Stomach smooth muscle (tissue), 2 donors: ENCODE results near the gene SPARCL1.

Experiments
- H3K27ac ChIP-seq: one replicate; pipeline ENCODE4 v1.7.0; 2013; ENCODE audit warnings: mild to moderate bottlenecking, low read length, inconsistent platforms
- H3K27me3 ChIP-seq, 2 donors: one replicate each; pipeline ENCODE4 v1.7.0; 2013; ENCODE audit warnings: low read length in 2 of 2; ENCODE audit not compliant: insufficient read depth in 2 of 2, control insufficient read depth in 1 of 2
- H3K36me3 ChIP-seq, 2 donors: one replicate each; pipeline ENCODE4 v1.7.0; 2013; ENCODE audit warnings: low read length in 2 of 2; ENCODE audit not compliant: control insufficient read depth in 2 of 2, insufficient read depth in 2 of 2
- H3K4me1 ChIP-seq: one replicate; pipeline ENCODE4 v1.7.0; 2013; ENCODE audit warnings: low read length; ENCODE audit not compliant: control insufficient read depth, insufficient read depth
- H3K4me3 ChIP-seq, 2 donors: one replicate each; pipeline ENCODE4 v1.7.0; 2013; ENCODE audit warnings: low read length in 2 of 2
- H3K9ac ChIP-seq, 2 donors: one replicate each; pipeline ENCODE4 v1.7.0; 2013; ENCODE audit warnings: low read length in 2 of 2, mild to moderate bottlenecking in 1 of 2
- H3K9me3 ChIP-seq, 2 donors: one replicate each; pipeline ENCODE4 v1.7.0; 2013; ENCODE audit warnings: low read length in 2 of 2; ENCODE audit not compliant: control insufficient read depth in 2 of 2
- donor health status: healthy.
- donor health status: Pancreatic carcinoma.

The SPARCL1 gene

DNA sequence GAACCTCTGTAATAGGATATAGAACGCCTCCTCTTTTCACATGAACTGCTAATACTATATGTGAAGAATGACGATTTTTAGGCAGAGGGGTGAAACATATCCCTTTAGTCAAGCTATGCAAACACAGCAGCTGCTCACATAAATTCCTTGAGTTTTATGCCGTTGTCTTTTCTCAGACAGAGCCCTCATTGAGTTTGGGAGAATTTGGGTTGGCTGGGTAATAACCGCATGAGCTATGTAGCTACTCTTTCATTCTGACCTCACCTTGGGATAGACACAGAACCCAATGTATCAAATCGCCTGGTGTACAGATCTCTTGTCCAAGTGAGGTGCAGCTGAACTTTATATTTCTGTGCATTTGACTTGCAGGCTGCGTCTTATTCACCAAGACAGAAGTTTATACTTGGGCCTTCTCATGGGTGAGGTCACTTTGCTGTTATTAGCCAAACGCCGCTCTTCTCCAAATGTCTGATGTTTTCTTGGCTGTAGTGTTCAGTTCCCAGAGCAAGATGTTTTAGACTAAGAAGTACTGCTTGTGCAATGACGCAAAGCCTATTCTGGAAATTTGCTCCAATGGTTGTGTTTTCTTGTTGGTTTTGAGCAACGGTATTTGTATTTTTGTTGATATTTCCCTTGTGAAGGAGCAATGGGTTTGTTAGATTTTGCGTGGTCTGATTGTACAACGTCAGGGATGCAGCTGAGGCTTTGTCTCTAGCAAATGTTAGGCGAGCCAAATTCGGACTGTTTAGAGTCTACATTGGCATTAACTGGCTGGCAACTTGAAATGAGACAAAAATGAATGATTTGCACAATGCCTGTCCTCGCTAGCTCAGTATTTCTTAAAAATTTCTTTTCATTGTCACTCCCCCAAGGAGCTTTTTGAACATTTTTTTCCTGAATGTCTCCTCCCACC is 11.2 kb upstream of the SPARCL1 start:
- Histone ChIP-seq H3K27me3 (no peaks in the 10 kb centered on the region), H3K36me3 (no peaks in the 10 kb centered on the region), H3K4me1 (peaks cover 23% of the 10 kb centered on the region), H3K27ac (peak overlapping the region; percentile 94), H3K4me3 (peak overlapping the region; percentile 33 to 59), H3K9ac (peak overlapping the region; percentile 69 to 71), H3K9me3 (no peaks in the 10 kb centered on the region)

DNA sequence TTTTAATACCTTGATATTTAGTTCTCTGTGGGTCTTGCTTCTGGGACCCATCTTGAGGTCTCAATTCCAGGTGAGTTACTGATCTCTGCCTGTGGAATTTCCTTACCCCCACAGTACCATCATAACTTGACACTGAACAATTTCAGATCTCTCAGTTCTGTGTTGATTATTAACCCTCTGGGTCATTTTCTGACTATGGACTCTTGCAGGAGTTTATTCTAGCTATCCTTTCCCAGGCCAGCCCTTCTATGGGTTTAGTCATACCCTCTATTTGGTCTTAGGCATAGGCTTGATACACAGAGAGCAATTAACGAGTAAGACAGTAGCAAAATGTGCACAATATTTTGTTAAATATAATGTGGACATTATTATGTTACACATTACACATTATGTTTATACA is 3.7 kb upstream of the SPARCL1 start:
- Histone ChIP-seq H3K9me3 (no peaks in the 10 kb centered on the region), H3K4me1 (peaks cover 18% of the 10 kb centered on the region), H3K27me3 (no peaks in the 10 kb centered on the region), H3K36me3 (no peaks in the 10 kb centered on the region), H3K27ac (peak overlapping the region; percentile 98), H3K9ac (no peak overlapping the region), H3K4me3 (no peak overlapping the region)

DNA sequence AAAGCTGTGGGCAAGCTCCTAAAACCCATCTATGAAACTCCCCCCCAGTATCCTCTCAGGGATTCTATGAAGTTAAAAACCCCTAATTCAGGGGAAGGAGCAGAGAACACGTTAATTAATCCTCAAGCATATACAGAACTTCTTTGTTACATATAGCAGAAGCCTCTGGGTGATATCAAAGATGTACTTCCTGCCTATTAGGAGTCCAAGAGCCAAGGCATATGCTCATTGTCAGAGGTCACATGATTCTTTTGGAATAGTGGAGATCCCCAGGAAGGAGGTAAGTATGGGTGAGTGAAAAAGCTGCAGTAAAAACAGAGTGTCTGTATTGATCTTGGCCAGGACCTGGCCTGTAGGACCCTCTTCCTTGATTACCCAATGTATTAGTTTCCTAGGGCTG is 2.9 kb upstream of the SPARCL1 start:
- Histone ChIP-seq H3K4me3 (no peak overlapping the region), H3K27me3 (no peaks in the 10 kb centered on the region), H3K9me3 (no peaks in the 10 kb centered on the region), H3K36me3 (no peaks in the 10 kb centered on the region), H3K27ac (peak overlapping the region; percentile 98), H3K4me1 (peaks cover 18% of the 10 kb centered on the region), H3K9ac (peak overlapping the region; percentile 43 to 59)

DNA sequence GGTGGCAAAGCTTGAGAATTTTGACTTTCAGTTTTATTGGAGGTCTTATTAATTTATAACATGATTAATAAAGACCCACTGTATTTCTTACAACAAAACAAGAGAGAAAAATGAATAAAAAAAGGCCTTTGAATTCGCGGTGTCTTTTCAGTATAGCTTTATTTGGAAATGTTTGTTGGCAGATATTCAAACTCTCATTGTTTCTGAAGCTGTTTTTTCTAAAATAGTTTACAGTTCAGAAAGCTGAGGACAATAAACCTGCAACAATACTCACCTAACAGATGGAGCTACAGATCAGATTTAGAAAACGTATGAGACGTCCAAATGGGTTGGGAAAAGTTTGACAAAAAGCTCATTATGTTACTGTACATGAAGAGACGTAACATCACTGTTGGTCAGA is 2.4 kb upstream of the SPARCL1 start:
- peak overlapping the region; percentile 59 to 63 for H3K9ac ChIP-seq
- H3K9me3 ChIP-seq, result no peaks in the 10 kb centered on the region
- peaks cover 14% of the 10 kb centered on the region for H3K4me1 ChIP-seq
- H3K4me3 ChIP-seq, result no peak overlapping the region
- no peaks in the 10 kb centered on the region for H3K36me3 ChIP-seq
- H3K27ac ChIP-seq, result peak overlapping the region; percentile 98
- no peaks in the 10 kb centered on the region for H3K27me3 ChIP-seq

DNA sequence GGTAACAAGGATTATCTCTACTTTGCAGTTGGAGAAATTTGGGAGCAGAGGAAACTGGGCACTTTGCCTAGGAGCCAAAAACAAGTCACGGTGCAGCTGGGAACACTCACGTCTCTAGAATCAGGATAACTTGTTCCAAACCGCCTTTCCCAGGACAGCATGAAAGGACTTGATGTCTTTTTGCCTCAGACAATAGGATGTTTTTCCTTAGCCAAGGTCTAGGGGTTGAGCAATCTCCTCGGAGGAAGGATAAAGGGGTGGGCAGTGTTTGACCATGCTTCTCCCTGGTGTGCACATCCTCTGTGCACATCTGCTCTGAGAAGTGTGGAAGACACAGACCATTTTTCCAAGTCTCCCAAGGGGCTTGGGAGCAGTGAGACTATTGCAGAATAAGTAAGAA is 1.7 kb upstream of the SPARCL1 start:
- Histone ChIP-seq H3K9ac (peak overlapping the region; percentile 59 to 99), H3K36me3 (no peaks in the 10 kb centered on the region), H3K4me3 (peak overlapping the region in 1 of 2 donors; percentile 88), H3K27ac (peak overlapping the region; percentile 98), H3K27me3 (no peaks in the 10 kb centered on the region), H3K9me3 (no peaks in the 10 kb centered on the region), H3K4me1 (peaks cover 14% of the 10 kb centered on the region)

DNA sequence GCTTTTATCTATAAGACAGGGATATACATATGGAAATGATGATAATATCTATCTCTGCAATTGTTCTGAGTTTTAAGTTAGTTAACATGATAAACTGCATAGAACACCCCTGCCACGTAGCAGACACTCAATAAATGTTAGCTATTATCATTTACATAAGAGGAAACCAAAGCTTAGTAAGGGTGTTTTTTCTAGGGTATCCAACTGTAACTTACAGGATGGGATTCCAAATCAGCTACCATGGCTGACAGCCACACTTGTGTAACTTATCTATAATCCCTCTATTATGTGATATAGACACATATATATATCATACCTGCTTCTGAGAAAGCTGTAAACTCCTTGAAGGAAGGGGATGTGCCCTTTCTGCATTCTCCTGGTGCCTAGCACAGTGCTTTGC is 1.1 kb upstream of the SPARCL1 start:
- H3K9me3 ChIP-seq, result no peaks in the 10 kb centered on the region
- H3K27ac ChIP-seq, result peak overlapping the region; percentile 98
- H3K9ac ChIP-seq, result peak overlapping the region; percentile 89 to 99
- H3K27me3 ChIP-seq, result no peaks in the 10 kb centered on the region
- H3K36me3 ChIP-seq, result no peaks in the 10 kb centered on the region
- peak overlapping the region; percentile 88 to 89 for H3K4me3 ChIP-seq
- H3K4me1 ChIP-seq, result peaks cover 14% of the 10 kb centered on the region

DNA sequence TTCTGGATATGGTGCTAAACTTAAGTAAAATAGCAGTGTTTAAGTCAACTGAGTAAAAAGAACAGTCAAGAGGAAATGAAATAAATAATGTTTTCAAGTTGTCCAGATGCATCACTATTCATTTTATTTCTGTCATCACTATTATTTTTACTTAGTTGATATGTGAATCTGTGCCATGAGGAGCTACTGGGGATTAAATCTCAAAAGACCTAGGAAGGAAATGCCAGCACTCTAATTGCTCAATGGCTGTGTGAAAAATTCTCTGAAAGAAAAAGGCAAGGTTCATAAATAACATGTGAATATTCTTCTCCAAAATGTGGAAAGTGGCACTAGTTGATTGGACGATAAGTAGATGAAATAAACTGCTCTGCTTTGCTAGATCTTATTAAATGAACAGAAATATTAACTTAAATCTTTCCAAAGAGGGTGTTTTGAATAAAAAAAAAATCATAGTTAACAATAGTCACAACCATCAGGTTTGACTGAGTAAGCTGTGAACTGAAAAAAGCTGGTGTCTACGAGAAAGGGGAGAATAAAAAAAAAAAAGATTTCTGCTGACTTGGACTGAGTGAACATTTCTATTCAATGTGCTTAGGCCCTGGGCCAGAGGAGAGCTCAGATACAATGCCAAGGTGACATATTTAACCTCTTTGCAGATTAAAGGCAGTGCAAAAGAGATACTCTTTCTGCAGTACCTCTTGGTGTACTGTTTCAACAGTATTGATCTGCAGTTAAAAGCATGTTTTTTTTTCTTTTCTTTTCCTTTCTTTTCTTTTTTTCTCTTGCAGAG is 1.6 kb downstream of the SPARCL1 start:
- peak overlapping the region; percentile 89 to 99 for H3K9ac ChIP-seq
- peaks cover 36% of the 10 kb centered on the region for H3K4me1 ChIP-seq
- H3K27ac ChIP-seq, result peak overlapping the region; percentile 98

DNA sequence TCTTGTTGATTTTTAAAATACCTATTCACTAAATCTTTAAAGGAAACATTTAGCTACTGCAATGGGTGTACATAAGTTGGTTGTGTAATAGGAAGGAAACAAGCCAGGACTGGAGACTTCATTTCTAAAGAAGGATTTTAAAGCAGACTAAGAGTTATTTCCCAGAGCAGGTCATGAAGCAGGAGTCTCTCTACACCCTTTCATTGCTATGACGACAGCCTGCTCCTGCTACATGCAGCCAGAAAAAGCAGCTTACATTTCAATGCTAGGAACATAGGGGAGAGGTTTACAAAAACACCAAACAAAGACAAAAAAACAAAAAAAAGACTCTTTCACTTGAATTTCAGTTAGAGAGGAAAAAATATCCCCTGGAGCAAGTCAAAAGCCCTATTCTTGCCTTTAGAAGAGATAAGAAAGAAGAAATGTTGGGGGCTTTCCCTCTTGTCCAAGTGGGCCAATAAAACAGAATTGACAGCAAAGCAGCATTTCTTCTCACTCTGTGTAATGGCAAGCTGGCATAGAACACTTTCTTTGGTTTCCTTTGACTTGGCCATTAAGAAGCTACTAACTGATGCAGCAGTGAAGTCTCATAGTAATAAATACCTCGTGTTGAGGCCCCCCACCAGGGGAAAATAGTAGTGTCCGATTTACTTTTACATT is 3.4 kb downstream of the SPARCL1 start:
- Histone ChIP-seq H3K27me3 (no peaks in the 10 kb centered on the region), H3K27ac (peak overlapping the region; percentile 98), H3K4me1 (peaks cover 30% of the 10 kb centered on the region), H3K9me3 (no peaks in the 10 kb centered on the region), H3K4me3 (peak overlapping the region; percentile 88 to 89), H3K36me3 (peaks cover 3 to 5% of the 10 kb centered on the region in 2 donors), H3K9ac (peak overlapping the region; percentile 89 to 99)

More for the DNA sequence above, 1.6 kb downstream of the SPARCL1 start:
- Histone ChIP-seq H3K4me3 (peak overlapping the region; percentile 88 to 89), H3K27me3 (no peaks in the 10 kb centered on the region), H3K9me3 (no peaks in the 10 kb centered on the region), H3K36me3 (peaks cover 3 to 5% of the 10 kb centered on the region in 2 donors)

DNA sequence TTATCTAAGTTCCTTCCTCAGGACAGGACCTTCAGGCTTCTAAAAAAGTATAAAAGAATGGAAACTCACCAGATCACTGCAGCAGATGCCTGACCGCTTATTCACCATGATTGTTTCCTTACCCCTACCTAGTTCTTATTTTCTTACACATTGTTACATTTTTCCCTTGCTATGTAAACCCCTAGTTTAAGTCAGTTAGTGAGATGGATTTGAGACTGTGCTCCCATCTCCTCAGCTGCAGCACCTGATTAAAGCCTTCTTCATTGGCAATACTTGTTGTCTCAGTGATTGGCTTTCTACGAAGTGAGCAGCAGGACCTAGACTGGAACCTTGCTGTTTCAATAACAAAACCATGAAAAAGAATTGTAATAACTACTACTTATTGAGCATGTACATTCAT is 4.7 kb downstream of the SPARCL1 start:
- Histone ChIP-seq H3K27me3 (no peaks in the 10 kb centered on the region), H3K9ac (peak overlapping the region; percentile 89 to 99), H3K36me3 (peaks cover 3 to 5% of the 10 kb centered on the region in 2 donors), H3K4me3 (peak overlapping the region; percentile 88 to 89), H3K9me3 (no peaks in the 10 kb centered on the region), H3K4me1 (peaks cover 37% of the 10 kb centered on the region), H3K27ac (peak overlapping the region; percentile 98)

DNA sequence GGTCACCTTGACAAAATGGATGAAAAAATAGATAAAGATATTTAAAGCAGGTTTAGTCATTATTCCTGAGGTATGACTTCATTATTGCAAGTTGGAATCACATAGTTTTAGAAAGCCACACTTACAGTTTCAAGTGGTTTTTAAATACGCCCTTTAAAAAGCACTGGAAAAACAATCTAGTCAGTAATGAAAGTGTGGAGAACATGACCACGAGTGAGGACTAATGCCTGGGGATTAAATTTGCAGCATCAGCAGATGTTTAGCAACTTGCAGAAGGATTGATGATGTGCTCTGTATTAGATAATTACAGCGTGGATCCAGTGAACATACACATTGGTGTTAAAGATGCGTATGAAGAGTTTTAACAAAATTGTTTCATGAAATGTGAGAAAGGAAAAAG is 5.9 kb downstream of the SPARCL1 start:
- Histone ChIP-seq H3K4me3 (peak overlapping the region; percentile 17 to 88), H3K27me3 (no peaks in the 10 kb centered on the region), H3K9me3 (no peaks in the 10 kb centered on the region), H3K4me1 (peaks cover 37% of the 10 kb centered on the region), H3K9ac (peak overlapping the region in 1 of 2 donors; percentile 68), H3K36me3 (peaks cover 3 to 5% of the 10 kb centered on the region in 2 donors), H3K27ac (peak overlapping the region; percentile 98)
